GM19023 (cell line): ENCODE data around the gene FIBCD1.

Experiments
- ATAC-seq: cut with Tn5 transposase; IDR thresholded peaks from one replicate; pipeline ENCODE4 v1.9.1; 2021; ENCODE audit warnings: mild to moderate bottlenecking, moderate library complexity; ENCODE audit not compliant: unreplicated experiment

Gene FIBCD1

GRCh38 chr9:130938652-130939404 is at the start of gene FIBCD1:
TSS of gene FIBCD1 (minus strand) at chr9:130939247. CDS start at chr9:130938607, 640 bp downstream.
- ATAC-seq, result no peak

GRCh38 chr9:130988400-130988747 is 49.3 kb upstream of the FIBCD1 start:
- no peak for ATAC-seq

GRCh38 chr9:130987738-130988399 is 48.8 kb upstream of the FIBCD1 start:
- no peak for ATAC-seq

- ATAC-seq, result no peak
Measured at GRCh38 chr9:130987054-130987453, 48.0 kb upstream of the FIBCD1 start.

- no peak for ATAC-seq
Measured at GRCh38 chr9:130986356-130986965, 47.4 kb upstream of the FIBCD1 start.

GRCh38 chr9:130985606-130986162 is 46.6 kb upstream of the FIBCD1 start:
- ATAC-seq, result no peak

- ATAC-seq, result no peak
Measured at GRCh38 chr9:130985029-130985428, 46.0 kb upstream of the FIBCD1 start.

- ATAC-seq, result no peak
Measured at GRCh38 chr9:130984521-130984920, 45.5 kb upstream of the FIBCD1 start.

- ATAC-seq, result no peak
Measured at GRCh38 chr9:130983970-130984369, 44.9 kb upstream of the FIBCD1 start.

GRCh38 chr9:130983359-130983670 is 44.3 kb upstream of the FIBCD1 start:
- ATAC-seq, result no peak

GRCh38 chr9:130982636-130983358 is 43.8 kb upstream of the FIBCD1 start:
- ATAC-seq, result no peak

GRCh38 chr9:130981756-130982137 is 42.7 kb upstream of the FIBCD1 start:
- ATAC-seq, result no peak

- no peak for ATAC-seq
Measured at GRCh38 chr9:130981002-130981755, 42.1 kb upstream of the FIBCD1 start.

GRCh38 chr9:130980526-130980925 is 41.5 kb upstream of the FIBCD1 start:
- ATAC-seq, result no peak

GRCh38 chr9:130979591-130980385 is 40.7 kb upstream of the FIBCD1 start:
- no peak for ATAC-seq

GRCh38 chr9:130977811-130978221 is 38.8 kb upstream of the FIBCD1 start:
- ATAC-seq, result no peak

GRCh38 chr9:130975932-130976841 is 37.1 kb upstream of the FIBCD1 start:
- ATAC-seq, result no peak

GRCh38 chr9:130975156-130975555 is 36.1 kb upstream of the FIBCD1 start:
- no peak for ATAC-seq

- no peak for ATAC-seq
Measured at GRCh38 chr9:130974697-130975096, 35.6 kb upstream of the FIBCD1 start.
